ENCODE measurements around the gene LPIN1. TPM values are rescaled to one million over a fixed set of nuclear protein-coding genes. Genes with fewer than 3 reads are reported as not detected.
A peak's percentile ranks its signal among the peaks of the same experiment; 100 is the strongest.

Gene LPIN1
- total and polyA plus RNA-seq, 7 experiments from 2014 or later = 25.5 to 88.1 (median 70.6) TPM

DNA sequence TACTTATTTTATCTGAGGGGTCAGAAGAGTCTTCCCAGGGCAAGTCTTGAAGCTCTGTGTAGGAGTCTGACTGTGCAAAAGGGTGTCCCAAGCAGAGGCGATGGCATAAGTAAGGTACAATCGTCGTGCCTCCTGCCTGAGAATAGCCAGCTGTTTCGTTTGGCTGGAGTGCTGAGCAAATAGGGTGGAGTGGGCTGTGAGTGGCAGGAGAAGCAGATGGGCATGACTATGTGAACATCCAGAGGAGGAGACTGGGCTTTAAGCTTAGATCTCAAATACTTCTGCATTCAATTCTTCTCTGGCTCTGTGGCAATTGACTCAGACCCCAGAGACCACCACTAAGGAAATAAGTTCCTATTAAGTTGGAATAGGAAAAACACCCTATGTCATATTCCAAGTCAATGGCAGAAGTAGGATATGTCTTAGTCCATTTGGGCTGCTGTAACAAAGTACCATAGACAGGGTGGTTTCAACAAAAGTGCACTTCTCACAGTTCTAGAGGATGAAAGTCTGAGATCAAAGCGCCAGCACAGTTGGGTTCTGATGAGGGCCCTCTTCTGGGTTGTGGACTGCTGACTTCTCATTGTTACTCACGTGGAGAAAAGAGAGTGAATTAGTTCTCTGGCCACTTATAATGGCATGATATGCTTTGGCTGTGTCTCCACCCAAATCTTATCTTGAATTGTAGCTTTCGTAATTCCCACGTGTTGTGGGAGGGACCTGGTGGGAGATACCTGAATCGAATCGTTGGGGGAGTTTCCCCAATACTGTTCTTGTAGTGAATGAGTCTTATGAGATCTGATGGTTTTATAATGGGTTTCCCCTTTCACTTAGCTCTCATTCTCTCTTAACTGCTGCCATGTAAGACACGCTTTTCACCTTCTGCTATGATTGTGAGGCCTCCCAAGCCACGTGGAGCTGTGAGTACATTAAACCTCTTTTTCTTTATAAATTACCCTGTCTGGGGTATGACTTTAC lies 120.2 kb downstream of the LPIN1 start:
- Mint-ChIP-seq H3K27me3 (peaks cover 0 to 33% (median 0%) of the 10 kb centered on the region in 5 donors), H3K27ac (peak overlapping the region in 1 of 9 donors; percentile 53), H3K4me3 (no peak overlapping the region), H3K36me3 (no peaks in the 10 kb centered on the region), H3K9me3 (no peaks in the 10 kb centered on the region), H3K4me1 (peaks cover 8 to 13% (median 11%) of the 10 kb centered on the region in 7 donors)
- DNase-seq (no peak), ATAC-seq (peak; percentile 52)
- Histone ChIP-seq H3K4me1 (ENCODE audit: control insufficient read depth in 2 of 2, insufficient read depth in 2 of 2, low read length in 2 of 2) (peaks cover 0 to 7% of the 10 kb centered on the region in 2 donors), H3K36me3 (ENCODE audit: control insufficient read depth in 2 of 3, insufficient read depth in 3 of 3, low read length in 3 of 3) (no peaks in the 10 kb centered on the region), H3K9me3 (ENCODE audit: control insufficient read depth in 2 of 3, low read length in 3 of 3) (no peaks in the 10 kb centered on the region), H3K4me3 (ENCODE audit: low read length) (no peak overlapping the region), H3K27ac (ENCODE audit: low read depth, low read length) (no peak overlapping the region), H3K27me3 (ENCODE audit: control insufficient read depth in 2 of 2, insufficient read depth in 2 of 2, low read length in 2 of 2) (no peaks in the 10 kb centered on the region)
- CTCF ChIA-PET = interaction anchor here (1.4 to 2.6 kb wide), 3 partner anchors 49 to 1141 kb away, joined by 3 to 11 read pairs (median 7); no protein-coding TSS in a partner anchor
- intact Hi-C loops (cut with micrococcal nuclease) = loop anchor here (10.0 kb wide), 3 partner anchors 348 to 548 kb away; no protein-coding TSS in a partner anchor
- POLR2A ChIA-PET = no interaction called here

DNA sequence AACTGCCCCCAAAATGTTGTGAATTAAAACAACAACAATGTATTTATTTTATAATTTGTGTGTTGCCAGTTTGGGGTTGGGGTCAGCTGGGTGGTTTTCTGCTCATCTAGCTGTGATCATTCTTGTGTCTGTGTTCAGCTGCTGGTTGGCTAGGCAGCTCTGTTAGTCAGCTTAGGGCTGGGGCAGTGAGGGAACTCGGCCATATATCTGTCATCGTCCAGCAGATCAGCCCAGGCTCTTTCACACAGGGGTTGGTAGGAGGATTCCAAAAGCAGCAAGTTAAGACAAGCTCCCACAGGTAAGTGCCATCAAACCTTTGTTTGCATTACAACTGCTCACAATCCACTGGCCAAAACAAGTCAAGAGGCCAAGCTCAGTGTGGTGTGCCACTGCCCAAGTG lies 121.5 kb downstream of the LPIN1 start:
- POLR2A ChIA-PET = no interaction called here
- Histone ChIP-seq H3K9me3 (ENCODE audit: control insufficient read depth in 2 of 3, low read length in 3 of 3) (no peaks in the 10 kb centered on the region), H3K4me3 (ENCODE audit: low read length) (no peak overlapping the region), H3K4me1 (ENCODE audit: control insufficient read depth in 2 of 2, insufficient read depth in 2 of 2, low read length in 2 of 2) (peaks cover 0 to 7% of the 10 kb centered on the region in 2 donors), H3K36me3 (ENCODE audit: control insufficient read depth in 2 of 3, insufficient read depth in 3 of 3, low read length in 3 of 3) (no peaks in the 10 kb centered on the region), H3K27me3 (ENCODE audit: control insufficient read depth in 2 of 2, insufficient read depth in 2 of 2, low read length in 2 of 2) (no peaks in the 10 kb centered on the region), H3K27ac (ENCODE audit: low read depth, low read length) (no peak overlapping the region)
- DNase-seq (no peak), ATAC-seq (no peak)
- H3K9me3 Mint-ChIP-seq = no peaks in the 10 kb centered on the region
- CTCF ChIA-PET = interaction anchor here (2.6 kb wide), 1 partner anchor 1139 kb away, joined by 11 read pairs; no protein-coding TSS in a partner anchor
- intact Hi-C loops (cut with micrococcal nuclease) = loop anchor here (10.0 kb wide), 3 partner anchors 347 to 547 kb away; no protein-coding TSS in a partner anchor
- H3K36me3 Mint-ChIP-seq = no peaks in the 10 kb centered on the region
- no peak overlapping the region for H3K27ac Mint-ChIP-seq
- H3K4me1 Mint-ChIP-seq = peaks cover 8 to 20% (median 14%) of the 10 kb centered on the region in 7 donors
- H3K4me3 Mint-ChIP-seq = no peak overlapping the region
- peaks cover 0 to 27% (median 0%) of the 10 kb centered on the region in 5 donors for H3K27me3 Mint-ChIP-seq

DNA sequence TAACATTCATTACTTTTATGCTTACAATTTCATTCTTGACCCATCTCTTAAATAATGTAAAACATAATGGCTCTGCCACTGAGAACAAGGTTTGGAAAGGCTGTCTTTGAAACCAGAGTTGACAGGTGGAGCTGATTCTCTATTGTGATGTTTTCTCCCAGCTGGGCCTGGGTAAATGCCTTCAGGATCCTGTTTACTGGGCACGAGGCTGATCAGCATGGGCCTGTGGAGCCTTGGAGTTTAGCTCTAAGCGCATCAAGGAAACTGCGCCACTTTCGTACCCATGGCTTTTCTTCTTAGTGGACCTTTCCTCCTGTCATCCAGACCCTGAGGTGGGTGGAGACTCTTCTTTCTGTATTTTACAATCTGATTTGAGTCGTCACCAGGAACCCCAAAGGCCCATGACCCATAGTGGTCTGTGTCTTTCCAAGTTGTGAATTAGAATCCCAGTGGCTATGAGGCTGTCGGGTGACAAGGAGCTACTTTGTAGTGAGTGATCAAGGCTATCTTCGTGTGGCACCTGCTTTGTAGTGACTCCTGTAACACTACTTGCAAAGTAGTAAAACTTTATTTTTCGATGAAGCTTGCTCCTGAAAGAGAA lies 123.1 kb downstream of the LPIN1 start:
- Histone ChIP-seq H3K36me3 (ENCODE audit: control insufficient read depth in 2 of 3, insufficient read depth in 3 of 3, low read length in 3 of 3) (no peaks in the 10 kb centered on the region), H3K4me1 (ENCODE audit: control insufficient read depth in 2 of 2, insufficient read depth in 2 of 2, low read length in 2 of 2) (no peaks in the 10 kb centered on the region), H3K9me3 (ENCODE audit: control insufficient read depth in 2 of 3, low read length in 3 of 3) (no peaks in the 10 kb centered on the region), H3K27ac (ENCODE audit: low read depth, low read length) (no peak overlapping the region), H3K4me3 (ENCODE audit: low read length) (no peak overlapping the region), H3K27me3 (ENCODE audit: control insufficient read depth in 2 of 2, insufficient read depth in 2 of 2, low read length in 2 of 2) (no peaks in the 10 kb centered on the region)
- ChIA-PET CTCF (interaction anchor here (0.7 kb wide), 1 partner anchor 406 kb away, joined by 3 read pairs; no protein-coding TSS in a partner anchor), POLR2A (no interaction called here)
- no peak overlapping the region for H3K4me3 Mint-ChIP-seq
- peaks cover 0 to 24% (median 0%) of the 10 kb centered on the region in 5 donors for H3K27me3 Mint-ChIP-seq
- intact Hi-C loops (cut with micrococcal nuclease) = loop anchor here (10.0 kb wide), 3 partner anchors 345 to 545 kb away; no protein-coding TSS in a partner anchor
- H3K36me3 Mint-ChIP-seq = no peaks in the 10 kb centered on the region
- ATAC-seq (no peak), DNase-seq (no peak)
- H3K9me3 Mint-ChIP-seq = no peaks in the 10 kb centered on the region
- H3K4me1 Mint-ChIP-seq = peaks cover 0 to 14% (median 12%) of the 10 kb centered on the region in 7 donors
- H3K27ac Mint-ChIP-seq = no peak overlapping the region

DNA sequence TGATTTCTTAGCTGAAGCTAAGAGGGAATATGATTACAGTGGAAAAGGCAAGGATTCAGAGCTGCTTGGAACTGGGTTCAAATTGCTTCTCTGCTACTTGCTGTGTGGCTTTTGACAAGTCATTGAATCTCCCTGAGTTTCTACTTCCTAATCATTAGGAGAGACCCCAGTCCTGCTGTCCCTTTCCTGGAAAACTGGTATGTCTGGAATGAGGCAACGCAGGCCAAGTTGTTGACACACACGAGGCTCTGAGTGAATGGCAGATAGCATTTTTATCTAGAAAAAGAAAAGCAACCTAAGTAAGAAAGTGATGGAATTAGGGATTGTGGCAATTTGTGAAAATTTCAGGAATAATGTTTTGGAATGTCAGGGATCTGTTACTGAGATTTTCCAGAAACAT lies 123.6 kb downstream of the LPIN1 start:
- H3K27me3 ChIP-seq (ENCODE audit: control insufficient read depth in 2 of 2, insufficient read depth in 2 of 2, low read length in 2 of 2) = no peaks in the 10 kb centered on the region
- H3K4me3 ChIP-seq (ENCODE audit: low read length) = no peak overlapping the region
- ChIA-PET POLR2A (no interaction called here), CTCF (no interaction called here)
- DNase-seq = no peak
- no peak overlapping the region for H3K4me3 Mint-ChIP-seq
- peaks cover 0 to 23% (median 0%) of the 10 kb centered on the region in 5 donors for H3K27me3 Mint-ChIP-seq
- intact Hi-C loops (cut with micrococcal nuclease) = no loop called here
- peaks cover 0 to 14% (median 12%) of the 10 kb centered on the region in 7 donors for H3K4me1 Mint-ChIP-seq
- no peaks in the 10 kb centered on the region for H3K9me3 Mint-ChIP-seq
- H3K36me3 ChIP-seq (ENCODE audit: control insufficient read depth in 2 of 3, insufficient read depth in 3 of 3, low read length in 3 of 3) = no peaks in the 10 kb centered on the region
- no peak for ATAC-seq
- H3K27ac Mint-ChIP-seq = no peak overlapping the region
- no peak overlapping the region for H3K27ac ChIP-seq (ENCODE audit: low read depth, low read length)
- no peaks in the 10 kb centered on the region for H3K4me1 ChIP-seq (ENCODE audit: control insufficient read depth in 2 of 2, insufficient read depth in 2 of 2, low read length in 2 of 2)
- H3K9me3 ChIP-seq (ENCODE audit: control insufficient read depth in 2 of 3, low read length in 3 of 3) = no peaks in the 10 kb centered on the region
- no peaks in the 10 kb centered on the region for H3K36me3 Mint-ChIP-seq

DNA sequence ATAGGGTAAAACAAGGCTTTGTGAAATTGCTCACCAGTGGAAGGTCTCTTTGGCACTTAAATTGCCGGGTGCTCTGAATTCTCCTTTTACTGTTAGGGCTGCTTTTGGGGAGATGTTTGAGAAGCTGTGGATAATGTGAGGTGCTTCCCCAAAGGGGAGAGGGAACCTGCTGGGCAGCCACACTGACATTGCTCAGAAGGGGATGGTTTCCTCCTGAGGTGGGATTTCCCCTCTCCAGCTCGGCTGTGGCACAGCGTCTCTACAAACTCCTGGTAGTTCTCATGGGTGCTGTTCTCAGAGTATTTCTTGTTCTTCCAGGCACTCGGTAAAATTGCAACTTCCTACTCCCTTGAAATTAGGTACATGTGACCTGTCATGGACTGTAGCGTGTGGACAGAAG lies 124.2 kb downstream of the LPIN1 start:
- Histone ChIP-seq H3K4me1 (ENCODE audit: control insufficient read depth in 2 of 2, insufficient read depth in 2 of 2, low read length in 2 of 2) (no peaks in the 10 kb centered on the region), H3K36me3 (ENCODE audit: control insufficient read depth in 2 of 3, insufficient read depth in 3 of 3, low read length in 3 of 3) (no peaks in the 10 kb centered on the region), H3K9me3 (ENCODE audit: control insufficient read depth in 2 of 3, low read length in 3 of 3) (no peaks in the 10 kb centered on the region), H3K27ac (ENCODE audit: low read depth, low read length) (no peak overlapping the region), H3K27me3 (ENCODE audit: control insufficient read depth in 2 of 2, insufficient read depth in 2 of 2, low read length in 2 of 2) (no peaks in the 10 kb centered on the region), H3K4me3 (ENCODE audit: low read length) (no peak overlapping the region)
- Mint-ChIP-seq H3K27ac (no peak overlapping the region), H3K36me3 (no peaks in the 10 kb centered on the region), H3K9me3 (no peaks in the 10 kb centered on the region), H3K27me3 (peaks cover 0 to 23% (median 0%) of the 10 kb centered on the region in 5 donors), H3K4me1 (peaks cover 0 to 14% (median 13%) of the 10 kb centered on the region in 7 donors), H3K4me3 (no peak overlapping the region)
- POLR2A ChIA-PET = no interaction called here
- ATAC-seq (peak; percentile 38), DNase-seq (no peak)
- intact Hi-C loops (cut with micrococcal nuclease) = no loop called here
- CTCF ChIA-PET = interaction anchor here (1.0 kb wide), 1 partner anchor 1137 kb away, joined by 3 read pairs; no protein-coding TSS in a partner anchor

DNA sequence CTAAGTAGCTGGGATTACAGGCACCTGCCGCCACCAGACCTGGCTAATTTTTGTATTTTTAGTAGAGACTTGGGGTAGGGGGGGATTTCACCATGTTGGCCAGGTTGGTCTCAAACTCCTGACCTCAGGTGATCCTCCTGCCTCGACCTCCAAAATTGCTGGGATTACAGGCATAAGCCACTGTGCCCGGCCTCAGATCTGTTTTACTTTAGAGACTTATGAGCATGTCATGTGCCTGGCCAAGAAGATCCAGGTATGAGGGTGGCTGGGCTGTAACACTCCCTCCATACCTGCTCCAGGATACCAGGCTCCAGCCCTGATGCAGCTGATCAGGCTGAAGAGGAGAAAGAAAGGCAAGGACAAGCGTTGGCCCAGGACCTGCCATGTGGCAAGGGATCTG lies 125.0 kb downstream of the LPIN1 start:
- Mint-ChIP-seq H3K36me3 (no peaks in the 10 kb centered on the region), H3K4me1 (peaks cover 0 to 17% (median 13%) of the 10 kb centered on the region in 7 donors), H3K4me3 (no peak overlapping the region), H3K27ac (no peak overlapping the region), H3K27me3 (peaks cover 0 to 23% (median 0%) of the 10 kb centered on the region in 5 donors), H3K9me3 (no peaks in the 10 kb centered on the region)
- Histone ChIP-seq H3K36me3 (ENCODE audit: control insufficient read depth in 2 of 3, insufficient read depth in 3 of 3, low read length in 3 of 3) (no peaks in the 10 kb centered on the region), H3K9me3 (ENCODE audit: control insufficient read depth in 2 of 3, low read length in 3 of 3) (no peaks in the 10 kb centered on the region), H3K27ac (ENCODE audit: low read depth, low read length) (no peak overlapping the region), H3K27me3 (ENCODE audit: control insufficient read depth in 2 of 2, insufficient read depth in 2 of 2, low read length in 2 of 2) (no peaks in the 10 kb centered on the region), H3K4me1 (ENCODE audit: control insufficient read depth in 2 of 2, insufficient read depth in 2 of 2, low read length in 2 of 2) (no peaks in the 10 kb centered on the region), H3K4me3 (ENCODE audit: low read length) (no peak overlapping the region)
- ChIA-PET POLR2A (no interaction called here), CTCF (interaction anchor here (1.0 kb wide), 1 partner anchor 1136 kb away, joined by 3 read pairs; no protein-coding TSS in a partner anchor)
- no peak for ATAC-seq
- no peak for DNase-seq
- intact Hi-C loops (cut with micrococcal nuclease) = no loop called here
